HCT116 (cell line): Measurements from ENCODE around the gene HMGXB4. TPM values are rescaled to one million over a fixed set of nuclear protein-coding genes. Genes with fewer than 3 reads are reported as not detected.
A peak's percentile ranks its signal among the peaks of the same experiment; 100 is the strongest.

Experiments used
- ATAC-seq: fragments of 200-7000 bp; cut with Tn5 transposase; 2 replicates; pipeline ENCODE4 v1.9.1; 2020; ENCODE audit warnings: mild to moderate bottlenecking, moderate library complexity
- BruUV-seq: library from RNA; stranded (reverse); fragments of 400-500 nt; replicated peaks from 2 replicates; lab custom pipeline; 2021; lab: Mats Ljungman, UMichigan
- CTCF ChIA-PET: fragments of 300-600 bp; sonication (Branson Sonifier 250); formaldehyde crosslinking; loops from one replicate; lab custom pipeline; 2021; ENCODE audit warnings: antibody characterized with exemption; lab: Charles Lee
- POLR2A ChIA-PET: fragments of 300-600, 350-600 bp; sonication (Branson Sonifier 250); formaldehyde crosslinking; loops from one replicate; lab custom pipeline; 2021; ENCODE audit warnings: antibody characterized with exemption; lab: Charles Lee
- RAD21 ChIA-PET, 2 experiments: fragments of 300-600 bp; sonication (Branson Sonifier 250); formaldehyde crosslinking; loops; one replicate each; lab custom pipeline; 2023; ENCODE audit warnings: low total read pairs in 2 of 2; ENCODE audit not compliant: uncharacterized antibody in 2 of 2, unreplicated experiment in 2 of 2, low non-redundant PET in 1 of 2; lab: Charles Lee
- DNase-seq: peaks from one replicate; pipeline ENCODE4 v3.0.0-alpha.2; 2010; ENCODE audit warnings: low read depth, low spot score
- H2AFZ ChIP-seq: fragments of 200-600 bp; shearing (Covaris generic), sonication (generic); 2 replicates; pipeline ENCODE4 v1.6.1; 2017; ENCODE audit warnings: low read depth, mixed run types, mixed read lengths, antibody characterized with exemption, low read length; ENCODE audit not compliant: poor library complexity, severe bottlenecking
- H3K27ac ChIP-seq: 2 replicates; pipeline ENCODE4 v1.5.1; 2012; ENCODE audit warnings: low read depth, low read length
- H3K27me3 ChIP-seq: fragments of 200-600 bp; sonication (generic); 2 replicates; pipeline ENCODE4 v1.6.1; 2016; ENCODE audit warnings: mixed run types, low read length, mixed read lengths; ENCODE audit not compliant: insufficient read depth
- H3K36me3 ChIP-seq, 2 experiments: fragments of 200-500 bp in 1 of 2; fragments of 200-600 bp in 1 of 2; sonication (Bioruptor generic) in 1 of 2; sonication (generic) in 1 of 2; 2 replicates each; pipeline versions ENCODE4 v1.5.1 to v1.6.1; 2014 to 2016; ENCODE audit warnings: low read length in 2 of 2, inconsistent platforms in 1 of 2, mixed read lengths in 1 of 2, mixed run types in 1 of 2; ENCODE audit not compliant: insufficient read depth in 2 of 2, control insufficient read depth in 1 of 2
- H3K4me1 ChIP-seq, 2 experiments: fragments of 200-600 bp in 1 of 2; sonication (generic) in 1 of 2; 2 replicates each; pipeline versions ENCODE4 v1.5.1 to v1.6.1; 2012 to 2017; ENCODE audit warnings: low read length in 2 of 2, inconsistent platforms in 1 of 2, mild to moderate bottlenecking in 1 of 2, mixed read lengths in 1 of 2, mixed run types in 1 of 2, moderate library complexity in 1 of 2; ENCODE audit not compliant: insufficient read depth in 2 of 2, control insufficient read depth in 1 of 2
- H3K4me2 ChIP-seq: fragments of 200-600 bp; sonication (generic); 2 replicates; pipeline ENCODE4 v1.6.1; 2017; ENCODE audit warnings: mixed run types, low read length, mixed read lengths
- H3K4me3 ChIP-seq, 2 experiments: fragments of 200-600 bp in 1 of 2; sonication (generic) in 1 of 2; replicated peaks in 1 of 2; 2 replicates each; pipeline ENCODE4 v1.5.1; 2011 to 2016; ENCODE audit warnings: low read length in 2 of 2, control low read depth in 1 of 2, low read depth in 1 of 2, mild to moderate bottlenecking in 1 of 2, mixed read lengths in 1 of 2, mixed run types in 1 of 2
- H3K79me2 ChIP-seq: fragments of 200-600 bp; sonication (generic); 2 replicates; pipeline ENCODE4 v1.6.1; 2017; ENCODE audit warnings: mild to moderate bottlenecking, mixed run types, low read length, moderate library complexity, mixed read lengths; ENCODE audit not compliant: insufficient read depth
- H3K9ac ChIP-seq: fragments of 200-600 bp; sonication (generic); 2 replicates; pipeline ENCODE4 v1.6.1; 2016; ENCODE audit warnings: low read length, mixed read lengths
- H3K9me2 ChIP-seq: fragments of 200-600 bp; sonication (generic), shearing (Covaris generic); 2 replicates; pipeline ENCODE4 v1.6.1; 2017; ENCODE audit warnings: mixed run types, mild to moderate bottlenecking, moderate library complexity; ENCODE audit not compliant: insufficient read depth
- H3K9me3 ChIP-seq, 2 experiments: fragments of 200-500 bp in 1 of 2; fragments of 200-600 bp in 1 of 2; sonication (Bioruptor generic) in 1 of 2; sonication (generic) in 1 of 2; 2 replicates each; pipeline ENCODE4 v1.6.1; 2014 to 2017; ENCODE audit warnings: low read length in 2 of 2, mixed read lengths in 2 of 2, inconsistent platforms in 1 of 2, low read depth in 1 of 2, mild to moderate bottlenecking in 1 of 2, mixed run types in 1 of 2, moderate library complexity in 1 of 2; ENCODE audit not compliant: control insufficient read depth in 1 of 2, insufficient read depth in 1 of 2
- H4K20me1 ChIP-seq: fragments of 200-600 bp; sonication (generic), shearing (Covaris generic); 2 replicates; pipeline ENCODE4 v1.6.1; 2017; ENCODE audit warnings: mixed run types, mild to moderate bottlenecking, moderate library complexity; ENCODE audit not compliant: insufficient read depth
- CBX3 ChIP-seq: IDR thresholded peaks from 2 replicates; pipeline ENCODE4 v1.6.1; 2012; ENCODE audit warnings: low read depth
- CEBPB ChIP-seq: IDR thresholded peaks from 2 replicates; pipeline ENCODE4 v1.6.1; 2012; ENCODE audit warnings: low read depth
- EGR1 ChIP-seq: IDR thresholded peaks from 2 replicates; pipeline ENCODE4 v1.6.1; 2012; ENCODE audit warnings: low read depth
- FOSL1 ChIP-seq: IDR thresholded peaks from 2 replicates; pipeline ENCODE4 v1.6.1; 2012; ENCODE audit warnings: low read depth
- JUND ChIP-seq: IDR thresholded peaks from 2 replicates; pipeline ENCODE4 v1.6.1; 2012
- MAX ChIP-seq: IDR thresholded peaks from 2 replicates; pipeline ENCODE4 v1.6.1; 2012
- POLR2A ChIP-seq: IDR thresholded peaks from 2 replicates; pipeline ENCODE4 v1.7.0; 2011; ENCODE audit warnings: borderline replicate concordance; ENCODE audit not compliant: insufficient read depth, insufficient read length; ENCODE audit errors: extremely low read depth
- RAD21 ChIP-seq: IDR thresholded peaks from 2 replicates; pipeline ENCODE4 v1.6.1; 2012; ENCODE audit warnings: low read depth, mild to moderate bottlenecking
- REST ChIP-seq: IDR thresholded peaks from 2 replicates; pipeline ENCODE4 v1.6.1; 2012; ENCODE audit warnings: low read depth
- SP1 ChIP-seq: IDR thresholded peaks from 2 replicates; pipeline ENCODE4 v1.6.1; 2012; ENCODE audit warnings: low read depth
- SRF ChIP-seq: IDR thresholded peaks from 2 replicates; pipeline ENCODE4 v1.6.1; 2012; ENCODE audit warnings: low read depth
- TCF7L2 ChIP-seq: IDR thresholded peaks from 2 replicates; pipeline ENCODE4 v1.7.0; 2011; ENCODE audit warnings: borderline replicate concordance, inconsistent platforms; ENCODE audit not compliant: insufficient read depth, insufficient read length; ENCODE audit errors: extremely low read depth
- YY1 ChIP-seq: IDR thresholded peaks from 2 replicates; pipeline ENCODE4 v1.6.1; 2011; ENCODE audit warnings: low read length, low read depth, moderate library complexity, mild to moderate bottlenecking; ENCODE audit not compliant: insufficient replicate concordance; ENCODE audit errors: extremely low read depth
- ZFX ChIP-seq: fragments of 450-650 bp; IDR thresholded peaks from 2 replicates; pipeline ENCODE4 v1.6.1; 2017
- intact Hi-C: fragments of 100-400 bp; cut with micrococcal nuclease; formaldehyde crosslinking; loops from 2 replicates; pipeline ENCODE4 v1.10.0; 2022
- total RNA-seq: library from RNA; stranded (reverse); gene quantifications from one replicate; pipeline ENCODE4 v1.2.1, GENCODE V29; 2021; ENCODE audit not compliant: unreplicated experiment

HMGXB4 gene
- total RNA-seq, 1 experiment from 2014 or later, result 36.7 TPM

- 0 out of 2 replicates have a peak, but pooled peaks cover 2% of the 10 kb centered on the region for H3K79me2 ChIP-seq
Measured at GRCh38 chr22:35313311-35314121, 56.2 kb downstream of the HMGXB4 start.

More at GRCh38 chr22:35313311-35314121, 56.2 kb downstream of the HMGXB4 start:
- H3K4me3 ChIP-seq, result no peak overlapping the region
- ChIA-PET RAD21 (no interaction called here), POLR2A (interaction anchor here (0.7 kb wide), 1 partner anchor 35 kb away, joined by 3 read pairs; no protein-coding TSS in a partner anchor), CTCF (no interaction called here)
- DNase-seq, result no peak
- H3K9me2 ChIP-seq, result no peaks in the 10 kb centered on the region
- no peaks in the 10 kb centered on the region for H3K9me3 ChIP-seq
- H4K20me1 ChIP-seq, result no peaks in the 10 kb centered on the region
- no peak overlapping the region for H3K27ac ChIP-seq
- H3K36me3 ChIP-seq, result no peaks in the 10 kb centered on the region
- ATAC-seq, result no peak
- no TSS peak for BruUV-seq
- no peak overlapping the region for H2AFZ ChIP-seq
- H3K4me1 ChIP-seq, result peaks cover 27 to 45% of the 10 kb centered on the region in 2 experiments
- no peak overlapping the region for H3K9ac ChIP-seq
- H3K4me2 ChIP-seq, result peak overlapping the region; percentile 59
- H3K27me3 ChIP-seq, result no peaks in the 10 kb centered on the region
- intact Hi-C loops, result no loop called here
- TF ChIP-seq CEBPB (no peak), TCF7L2 (no peak), FOSL1 (no peak), JUND (no peak), EGR1 (no peak), ZFX (no peak), CBX3 (no peak), MAX (no peak), YY1 (no peak), SP1 (no peak), RAD21 (no peak), REST (no peak), SRF (no peak), POLR2A (no peak)
- TF ChIP-seq, all 23 proteins: peak for 0
